ENCODE data around the gene SIM2.
"Not testable (repeated sequence)": the region's sequence is repeated elsewhere in the genome, so short reads cannot be mapped to it uniquely, and the experiment has no call there.

SIM2 gene

GRCh38 chr21:36698981-36699545, at the start of gene SIM2:
SIM2 (plus strand) TSS chr21:36699115; CDS start chr21:36699747, 632 bp downstream.
- peak; percentile 63 for DNase-seq (ENCODE audit: low spot score)

DNA sequence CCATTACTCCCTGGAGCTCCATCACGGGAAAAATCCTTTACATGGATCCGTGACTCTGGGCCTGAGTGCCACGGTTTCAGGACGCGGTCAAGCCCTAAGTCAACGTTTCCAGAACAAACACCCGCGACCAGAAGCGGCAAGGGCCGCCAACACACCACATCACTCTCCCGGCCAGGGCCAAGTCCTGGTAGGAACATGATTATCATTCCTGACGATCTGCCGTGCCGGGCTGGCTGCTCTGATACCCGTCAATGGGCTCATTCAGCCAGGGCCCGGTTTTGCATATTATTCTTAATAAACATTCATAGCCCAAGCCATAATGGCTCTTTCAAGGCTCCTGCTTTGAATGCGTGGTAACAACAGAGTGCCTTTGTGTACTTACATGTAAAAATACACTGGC, 44.6 kb upstream of the SIM2 start:
- no peak for DNase-seq (ENCODE audit: low spot score)

DNA sequence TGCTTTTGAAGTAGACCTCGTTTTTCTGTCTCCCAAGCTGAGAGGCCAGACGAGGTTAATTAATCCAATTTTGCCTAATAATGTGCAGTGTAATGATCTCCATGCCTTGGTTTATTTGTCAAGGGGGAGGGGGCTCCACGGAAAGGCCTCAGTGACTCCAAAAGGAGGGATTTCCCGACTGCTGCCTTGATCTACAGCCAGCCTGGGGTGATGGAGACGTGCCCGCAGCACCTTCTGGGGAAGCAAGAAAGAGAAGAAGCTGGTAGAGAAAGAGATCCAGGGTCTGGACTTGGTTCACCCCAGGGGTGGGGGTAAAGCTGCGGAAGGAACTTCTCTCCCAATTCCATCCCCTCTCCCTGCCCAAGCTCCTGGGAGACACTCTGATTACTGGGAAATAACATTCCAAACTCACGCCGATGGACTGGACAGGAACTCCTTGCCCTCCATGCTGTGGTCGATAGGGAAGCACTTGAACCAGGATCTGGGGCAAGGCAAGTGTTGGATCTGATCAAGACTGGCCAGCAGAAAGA, 44.1 kb upstream of the SIM2 start:
- no peak for DNase-seq (ENCODE audit: low spot score)

- DNase-seq (ENCODE audit: low spot score), result no peak
Observed at GRCh38 chr21:36656138-36656537, 42.8 kb upstream of the SIM2 start.

DNA sequence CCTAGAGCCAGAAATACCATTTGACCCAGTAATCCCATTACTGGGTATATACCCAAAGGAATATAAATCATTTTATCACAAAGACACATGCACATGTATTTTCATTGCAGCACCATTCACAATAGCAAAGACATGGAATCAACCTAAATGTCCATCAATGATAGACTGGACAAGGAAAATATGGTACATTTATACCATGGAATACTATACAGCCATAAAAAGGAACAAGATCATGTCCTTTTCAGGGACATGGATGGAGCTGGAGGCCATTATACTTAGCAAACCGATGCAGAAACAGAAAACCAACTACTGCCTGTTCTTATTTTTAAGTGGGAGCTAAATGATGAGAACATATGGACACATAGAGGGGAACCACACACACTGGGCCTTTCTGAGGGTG, 41.6 kb upstream of the SIM2 start:
- not testable (repeated sequence) for DNase-seq (ENCODE audit: low spot score)

- no peak for DNase-seq (ENCODE audit: low spot score)
Observed at GRCh38 chr21:36657999-36658398, 40.9 kb upstream of the SIM2 start.

- no peak for DNase-seq (ENCODE audit: low spot score)
Observed at GRCh38 chr21:36658926-36659325, 40.0 kb upstream of the SIM2 start.

DNA sequence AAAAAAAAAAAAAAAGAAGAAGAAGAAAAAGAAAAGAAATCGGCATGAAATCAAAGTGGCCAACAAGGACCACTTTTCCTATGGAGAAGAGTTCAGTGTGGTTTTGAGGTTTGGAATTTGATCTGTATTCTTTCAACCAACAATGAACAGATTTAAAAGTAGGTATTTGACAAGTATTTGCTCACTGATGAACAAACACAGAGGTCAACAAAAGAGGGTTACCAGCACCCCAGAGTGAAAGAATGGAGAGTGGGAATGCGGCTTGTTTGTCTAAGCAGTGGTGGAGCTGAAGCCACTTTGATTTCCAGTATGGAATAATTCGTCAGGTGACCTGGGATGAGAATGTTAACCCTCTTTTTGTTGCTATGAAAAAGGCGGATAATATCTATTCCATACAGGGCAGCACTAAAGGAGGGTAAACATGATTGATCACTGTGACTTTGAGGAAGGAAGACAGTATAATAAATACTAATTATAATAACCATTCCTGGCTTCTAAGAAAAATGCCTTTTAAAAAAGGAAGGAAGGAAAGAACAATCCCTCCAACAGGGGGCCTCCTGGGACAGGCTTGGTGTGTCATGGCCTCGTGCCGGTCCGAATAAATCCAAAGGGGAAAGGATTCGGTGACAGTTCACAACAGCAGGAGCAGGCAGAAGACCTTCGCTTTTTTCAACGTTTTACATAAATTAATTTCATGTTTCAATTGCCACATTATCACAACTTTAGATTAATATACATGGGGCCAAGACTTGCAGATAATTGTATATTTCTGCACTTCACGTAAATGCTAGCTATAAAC, 37.2 kb upstream of the SIM2 start:
- no peak for DNase-seq (ENCODE audit: low spot score)

GRCh38 chr21:36663033-36663855, 35.7 kb upstream of the SIM2 start:
- no peak for DNase-seq (ENCODE audit: low spot score)

DNA sequence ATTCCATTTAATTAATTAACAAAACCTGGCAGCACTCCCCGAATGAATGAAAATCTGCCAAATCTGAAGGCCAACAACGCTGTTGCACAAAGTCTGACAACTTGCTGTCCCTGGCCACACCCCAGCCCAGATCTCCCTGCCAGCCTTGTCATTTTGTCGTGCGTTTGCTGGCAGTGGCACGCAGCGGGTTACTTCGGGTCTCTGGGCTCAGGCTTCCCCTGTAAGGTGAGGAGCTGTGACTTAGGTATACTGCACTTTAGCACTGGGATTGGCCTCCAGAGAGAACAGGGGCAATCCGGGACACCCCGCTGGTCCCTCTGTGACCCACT, 34.3 kb upstream of the SIM2 start:
- no peak for DNase-seq (ENCODE audit: low spot score)

DNA sequence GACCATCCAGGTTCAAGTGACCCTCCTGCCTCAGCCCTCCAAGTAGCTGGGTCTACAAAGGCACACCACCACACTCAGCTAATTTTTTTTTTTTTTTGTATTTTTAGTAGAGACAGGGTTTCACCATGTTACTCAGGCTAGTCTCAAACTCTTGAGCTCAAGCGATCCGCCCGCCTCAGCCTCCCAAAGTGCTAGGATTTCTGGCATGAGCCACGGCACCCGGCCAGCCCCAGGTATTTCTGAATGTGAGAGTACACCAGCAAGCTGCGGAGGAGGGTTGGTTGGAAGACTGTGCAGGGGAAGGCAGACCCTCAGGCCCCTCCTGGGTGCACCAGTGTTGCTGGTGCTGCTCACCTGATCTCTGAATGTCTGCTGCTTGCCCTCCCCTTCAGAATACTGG, 33.1 kb upstream of the SIM2 start:
- no peak for DNase-seq (ENCODE audit: low spot score)

DNA sequence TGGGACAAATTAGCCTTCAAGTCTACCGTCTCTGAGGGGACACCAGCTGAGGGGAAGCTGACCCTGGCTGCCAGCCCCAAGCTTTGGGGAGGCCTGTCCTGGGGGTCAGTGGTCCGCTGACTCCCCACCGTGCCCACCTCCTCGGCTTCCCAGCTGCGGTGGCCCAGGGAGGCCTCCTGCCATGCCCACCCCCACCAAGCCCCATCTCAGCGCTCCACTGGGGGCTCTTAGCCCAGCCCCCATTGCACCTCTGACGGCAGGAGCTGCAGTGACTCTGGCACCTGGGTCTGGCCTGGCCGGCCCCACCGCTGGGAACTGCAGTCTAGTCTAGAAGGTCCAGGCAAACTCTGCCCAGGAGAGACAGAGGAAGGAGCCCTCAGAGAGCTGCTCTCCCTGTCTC, 30.2 kb upstream of the SIM2 start:
- no peak for DNase-seq (ENCODE audit: low spot score)

DNA sequence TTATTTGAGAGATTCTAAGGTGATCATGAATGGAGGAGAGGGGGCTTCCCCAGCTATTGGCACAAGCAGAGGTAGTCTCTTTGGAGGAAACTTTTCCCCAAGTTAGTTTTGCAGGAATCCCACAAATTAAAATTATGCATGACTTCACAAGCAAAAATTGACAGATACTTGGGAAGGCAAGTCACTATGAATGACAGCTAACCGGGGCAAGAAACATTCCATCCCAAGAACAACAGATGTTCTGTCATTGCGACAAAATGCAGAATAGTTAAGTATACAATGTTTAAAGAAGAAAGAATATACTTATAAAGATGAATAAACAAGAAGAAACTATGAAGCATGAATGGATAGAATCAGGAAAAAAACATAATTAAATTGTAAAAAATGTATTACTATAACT, 27.1 kb upstream of the SIM2 start:
- DNase-seq (ENCODE audit: low spot score), result no peak

DNA sequence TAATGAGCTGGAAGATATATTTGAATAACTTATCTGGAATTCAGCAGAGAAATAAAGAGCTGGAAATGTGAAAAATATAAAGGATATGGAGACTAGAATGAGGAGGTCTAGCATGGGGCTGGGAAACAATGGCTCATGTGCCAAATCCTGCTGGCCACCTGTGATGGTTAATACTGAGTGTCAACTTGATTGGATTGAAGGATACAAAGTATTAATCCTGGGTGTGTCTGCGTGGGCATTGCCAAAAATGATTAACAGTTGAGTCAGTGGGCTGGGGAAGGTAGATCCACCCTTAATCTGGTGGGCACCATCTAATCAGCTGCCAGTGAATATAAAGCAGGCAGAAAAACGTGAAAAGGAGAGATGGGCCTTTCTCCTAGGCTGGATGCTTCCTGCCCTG, 26.6 kb upstream of the SIM2 start:
- DNase-seq (ENCODE audit: low spot score), result not testable (repeated sequence)

DNA sequence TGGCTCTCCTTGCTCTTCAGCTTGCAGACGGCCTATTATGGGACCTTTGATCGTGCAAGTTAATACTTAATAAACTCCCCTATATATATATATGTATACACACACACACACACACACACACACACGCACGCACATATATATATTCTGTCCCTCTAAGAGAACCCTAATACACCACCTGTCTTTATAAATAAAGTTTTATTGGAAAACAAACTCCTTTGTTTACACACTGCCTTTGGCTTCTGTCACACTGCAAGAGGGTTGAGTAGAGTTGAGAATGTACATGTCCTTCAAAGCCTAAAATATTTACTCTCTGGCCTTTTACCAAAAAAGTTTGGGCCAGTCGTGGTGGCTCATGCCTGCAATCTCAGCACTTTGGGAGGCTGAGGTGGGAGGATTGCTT, 26.2 kb upstream of the SIM2 start:
- DNase-seq (ENCODE audit: low spot score), result no peak

- DNase-seq (ENCODE audit: low spot score), result no peak
Observed at GRCh38 chr21:36676039-36676950, 22.6 kb upstream of the SIM2 start.

GRCh38 chr21:36677443-36677842, 21.5 kb upstream of the SIM2 start:
- DNase-seq (ENCODE audit: low spot score), result no peak

DNA sequence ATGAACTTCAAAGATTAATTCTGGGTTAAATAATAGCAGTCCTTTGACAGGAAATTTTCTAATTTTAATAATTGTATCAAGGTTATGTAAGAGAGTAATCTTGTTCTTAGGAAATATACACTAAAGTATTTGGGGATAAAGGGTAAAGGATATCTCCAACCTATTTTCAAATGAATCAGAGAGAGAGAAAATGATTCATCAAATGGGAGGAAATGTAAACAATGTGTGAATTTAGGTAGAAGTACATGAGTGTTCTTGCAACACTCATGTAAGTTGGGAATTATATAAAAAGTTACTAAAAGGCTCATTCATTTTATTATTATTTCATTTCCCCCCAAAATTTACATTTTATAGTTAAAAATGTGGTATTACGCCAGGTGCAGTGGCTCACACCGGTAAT, 20.4 kb upstream of the SIM2 start:
- DNase-seq (ENCODE audit: low spot score), result no peak

DNA sequence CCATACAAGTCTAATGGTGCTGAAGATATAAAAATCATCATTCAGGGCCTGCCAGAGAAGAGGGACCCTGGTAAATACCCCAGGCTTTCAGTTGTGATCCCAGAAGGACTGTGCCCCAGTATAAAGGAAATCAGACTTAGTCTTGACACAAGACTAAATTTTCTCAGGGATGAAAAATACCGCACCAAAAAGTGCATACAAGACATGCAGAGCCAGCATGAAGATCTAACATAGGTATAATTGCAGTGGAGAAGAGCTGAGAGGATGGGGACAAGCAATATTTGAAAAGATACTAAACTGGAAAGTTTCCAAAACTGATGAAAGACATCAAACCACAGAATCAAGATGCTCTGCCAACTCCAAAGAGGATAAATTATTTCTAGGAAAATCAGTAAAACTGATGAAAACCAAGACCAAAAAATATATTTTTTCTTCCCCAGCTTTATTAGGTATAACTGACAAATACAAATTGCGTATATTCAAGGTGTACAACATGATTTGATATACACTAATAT, 17.7 kb upstream of the SIM2 start:
- DNase-seq (ENCODE audit: low spot score), result no peak

- no peak for DNase-seq (ENCODE audit: low spot score)
Observed at GRCh38 chr21:36684957-36685714, 13.8 kb upstream of the SIM2 start.

- DNase-seq (ENCODE audit: low spot score), result no peak
Observed at GRCh38 chr21:36686955-36687354, 12.0 kb upstream of the SIM2 start.
